Thymus (tissue), 11 donors: Measurements from ENCODE around the gene HIVEP3. TPM values are rescaled to one million over a fixed set of nuclear protein-coding genes. Genes with fewer than 3 reads are reported as not detected.

Source experiments
- DNase-seq, 9 donors: peaks; one replicate each; pipeline ENCODE4 v3.0.0-alpha.2; 2013; ENCODE audit warnings: low spot score in 9 of 9, low read depth in 6 of 9, missing footprints in 1 of 9
- H3K27ac ChIP-seq, 2 donors: one replicate each; pipeline ENCODE4 v1.5.1; 2013; ENCODE audit warnings: control low read depth in 1 of 2, low read depth in 1 of 2, low read length in 1 of 2, mild to moderate bottlenecking in 1 of 2, moderate library complexity in 1 of 2
- H3K27me3 ChIP-seq, 2 donors: one replicate each; pipeline ENCODE4 v1.5.1; 2013; ENCODE audit warnings: low read length in 1 of 2; ENCODE audit not compliant: control insufficient read depth in 2 of 2, insufficient read depth in 1 of 2
- H3K36me3 ChIP-seq, 2 donors: one replicate each; pipeline ENCODE4 v1.5.1; 2013; ENCODE audit warnings: low read length in 1 of 2, mild to moderate bottlenecking in 1 of 2, moderate library complexity in 1 of 2; ENCODE audit not compliant: control insufficient read depth in 2 of 2, insufficient read depth in 2 of 2
- H3K4me1 ChIP-seq, 2 donors: one replicate each; pipeline ENCODE4 v1.5.1; 2013; ENCODE audit warnings: low read length in 2 of 2; ENCODE audit not compliant: control insufficient read depth in 2 of 2, insufficient read depth in 2 of 2
- H3K4me3 ChIP-seq, 2 donors: one replicate each; pipeline ENCODE4 v1.5.1; 2013; ENCODE audit warnings: low read length in 2 of 2, control low read depth in 1 of 2, mild to moderate bottlenecking in 1 of 2
- H3K9me3 ChIP-seq, 2 donors: one replicate each; pipeline ENCODE4 v1.5.1; 2013; ENCODE audit warnings: low read length in 1 of 2, mild to moderate bottlenecking in 1 of 2; ENCODE audit not compliant: control insufficient read depth in 2 of 2, insufficient read depth in 1 of 2
- WGBS: extraction: QIAGEN DNeasy Blood & Tissue Kit; methylation state at CpG from one replicate; pipeline ENCODE4 v1.1.7; 2013; 5-methylcytosine and 5-hydroxymethylcytosine counted together
- polyA plus RNA-seq: library from polyadenylated mRNA; stranded (reverse); fragments of 200-250 nt; gene quantifications from one replicate; pipeline ENCODE4 v1.2.3, GENCODE V29; 2013
- total RNA-seq: library from RNA; stranded (reverse); fragments of 120-200 nt; gene quantifications from one replicate; pipeline ENCODE4 v1.2.4, GENCODE V29; 2013
- donor health status: healthy.

HIVEP3 gene
- total and polyA plus RNA-seq, 2 donors, result 6.7 to 12.1 TPM

- Histone ChIP-seq H3K4me3 (no peak overlapping the region), H3K9me3 (no peaks in the 10 kb centered on the region), H3K27ac (no peak overlapping the region), H3K27me3 (no peaks in the 10 kb centered on the region), H3K36me3 (peaks cover 9 to 13% of the 10 kb centered on the region in 2 donors), H3K4me1 (peaks cover 3 to 11% of the 10 kb centered on the region in 2 donors)
- DNase-seq, result peak in 1 of 9 donors; percentile 17
- WGBS, result 79% methylated on average over 6 of the region's 6 CpGs
Measured at GRCh38 chr1:41591891-41592290, 326.8 kb downstream of the HIVEP3 start.

- no peak overlapping the region for H3K4me3 ChIP-seq
- no peak overlapping the region for H3K27ac ChIP-seq
- peaks cover 9 to 21% of the 10 kb centered on the region in 2 donors for H3K36me3 ChIP-seq
- H3K9me3 ChIP-seq, result no peaks in the 10 kb centered on the region
- H3K27me3 ChIP-seq, result no peaks in the 10 kb centered on the region
- no peak for DNase-seq
- peaks cover 3 to 11% of the 10 kb centered on the region in 2 donors for H3K4me1 ChIP-seq
Measured at GRCh38 chr1:41590331-41590730, 328.4 kb downstream of the HIVEP3 start.

- H3K9me3 ChIP-seq, result no peaks in the 10 kb centered on the region
- over 99% methylated on average over 5 of the region's 5 CpGs for WGBS
- peaks cover 3 to 14% of the 10 kb centered on the region in 2 donors for H3K4me1 ChIP-seq
- H3K36me3 ChIP-seq, result peaks cover 15 to 30% of the 10 kb centered on the region in 2 donors
- H3K4me3 ChIP-seq, result no peak overlapping the region
- no peak for DNase-seq
- H3K27me3 ChIP-seq, result no peaks in the 10 kb centered on the region
- no peak overlapping the region for H3K27ac ChIP-seq
Measured at GRCh38 chr1:41589395-41589794, 329.3 kb downstream of the HIVEP3 start.

GRCh38 chr1:41588334-41588875 lies 330.3 kb downstream of the HIVEP3 start:
- Histone ChIP-seq H3K27me3 (no peaks in the 10 kb centered on the region), H3K9me3 (no peaks in the 10 kb centered on the region), H3K4me3 (no peak overlapping the region), H3K27ac (no peak overlapping the region), H3K36me3 (peaks cover 24 to 39% of the 10 kb centered on the region in 2 donors), H3K4me1 (peaks cover 3 to 22% of the 10 kb centered on the region in 2 donors)
- 97% methylated on average over 5 of the region's 5 CpGs for WGBS
- DNase-seq, result no peak

- no peak overlapping the region for H3K4me3 ChIP-seq
- 97% methylated on average over 7 of the region's 7 CpGs for WGBS
- DNase-seq, result no peak
Measured at GRCh38 chr1:41587791-41588190, 330.9 kb downstream of the HIVEP3 start.

GRCh38 chr1:41586230-41586629 lies 332.5 kb downstream of the HIVEP3 start:
- DNase-seq, result no peak
- no peaks in the 10 kb centered on the region for H3K9me3 ChIP-seq

More at GRCh38 chr1:41587791-41588190, 330.9 kb downstream of the HIVEP3 start:
- Histone ChIP-seq H3K27me3 (no peaks in the 10 kb centered on the region), H3K27ac (no peak overlapping the region), H3K36me3 (peaks cover 30 to 43% of the 10 kb centered on the region in 2 donors), H3K9me3 (no peaks in the 10 kb centered on the region), H3K4me1 (peaks cover 3 to 21% of the 10 kb centered on the region in 2 donors)

GRCh38 chr1:41583658-41584547 lies 334.8 kb downstream of the HIVEP3 start:
- no peak overlapping the region for H3K27ac ChIP-seq
- no peak for DNase-seq
- H3K9me3 ChIP-seq, result no peaks in the 10 kb centered on the region
- H3K27me3 ChIP-seq, result no peaks in the 10 kb centered on the region
- no peak overlapping the region for H3K4me3 ChIP-seq
- peaks cover 0 to 39% of the 10 kb centered on the region in 2 donors for H3K4me1 ChIP-seq
- WGBS, result 97% methylated on average over 25 of the region's 25 CpGs
- peaks cover 50 to 73% of the 10 kb centered on the region in 2 donors for H3K36me3 ChIP-seq

More at GRCh38 chr1:41586230-41586629, 332.5 kb downstream of the HIVEP3 start:
- no peak overlapping the region for H3K27ac ChIP-seq
- H3K27me3 ChIP-seq, result no peaks in the 10 kb centered on the region
- WGBS, result 86% methylated on average over 5 of the region's 5 CpGs
- H3K4me1 ChIP-seq, result peaks cover 0 to 27% of the 10 kb centered on the region in 2 donors
- peaks cover 38 to 54% of the 10 kb centered on the region in 2 donors for H3K36me3 ChIP-seq
- H3K4me3 ChIP-seq, result no peak overlapping the region

- Histone ChIP-seq H3K9me3 (no peaks in the 10 kb centered on the region), H3K4me3 (no peak overlapping the region), H3K36me3 (peaks cover 46 to 70% of the 10 kb centered on the region in 2 donors), H3K27ac (no peak overlapping the region), H3K27me3 (no peaks in the 10 kb centered on the region), H3K4me1 (peaks cover 0 to 39% of the 10 kb centered on the region in 2 donors)
- no peak for DNase-seq
- WGBS, result 95% methylated on average over 36 of the region's 36 CpGs
Measured at GRCh38 chr1:41582851-41583657, 335.7 kb downstream of the HIVEP3 start.
